Trophoblast cell (in vitro differentiated cells and primary cell): ENCODE data around the gene SHISA4.

Source experiments
- DNase-seq, 2 donors: peaks; one replicate each; pipeline ENCODE4 v3.0.0-alpha.2; 2016
- H2AFZ ChIP-seq: 2 replicates; pipeline ENCODE4 v1.6.1; 2013; ENCODE audit warnings: low read length, moderate library complexity, mild to moderate bottlenecking; ENCODE audit not compliant: insufficient read depth, poor library complexity
- H2AK5ac ChIP-seq: 2 replicates; pipeline ENCODE4 v1.6.1; 2013; ENCODE audit warnings: mild to moderate bottlenecking, low read length
- H2BK120ac ChIP-seq: 2 replicates; pipeline ENCODE4 v1.6.1; 2013; ENCODE audit warnings: low read length, mild to moderate bottlenecking, moderate library complexity; ENCODE audit not compliant: insufficient read depth, poor library complexity
- H2BK12ac ChIP-seq: 2 replicates; pipeline ENCODE4 v1.6.1; 2013; ENCODE audit warnings: mild to moderate bottlenecking, low read length, moderate library complexity
- H2BK5ac ChIP-seq: 2 replicates; pipeline ENCODE4 v1.6.1; 2013; ENCODE audit warnings: low read length, low read depth, moderate library complexity, mild to moderate bottlenecking; ENCODE audit not compliant: poor library complexity
- H3K14ac ChIP-seq: 2 replicates; pipeline ENCODE4 v1.6.1; 2013; ENCODE audit warnings: mild to moderate bottlenecking, low read length
- H3K18ac ChIP-seq: 2 replicates; pipeline ENCODE4 v1.6.1; 2013; ENCODE audit warnings: mild to moderate bottlenecking, low read length
- H3K23ac ChIP-seq: 2 replicates; pipeline ENCODE4 v1.6.1; 2013; ENCODE audit warnings: low read length
- H3K27ac ChIP-seq: 2 replicates; pipeline ENCODE4 v1.5.1; 2013; ENCODE audit warnings: low read depth, mild to moderate bottlenecking, inconsistent platforms, low read length, moderate library complexity
- H3K27me3 ChIP-seq: 2 replicates; pipeline ENCODE4 v1.6.1; 2013; ENCODE audit warnings: inconsistent platforms, mild to moderate bottlenecking, low read length, moderate library complexity; ENCODE audit not compliant: insufficient read depth
- H3K36me3 ChIP-seq, 2 experiments: 1 replicate in 1 of 2; 2 replicates in 1 of 2; pipeline ENCODE4 v1.6.1; 2013; ENCODE audit warnings: low read length in 2 of 2, mild to moderate bottlenecking in 2 of 2, moderate library complexity in 1 of 2; ENCODE audit not compliant: insufficient read depth in 2 of 2, control insufficient read depth in 1 of 2
- H3K4ac ChIP-seq: 2 replicates; pipeline ENCODE4 v1.6.1; 2013; ENCODE audit warnings: low read depth, mild to moderate bottlenecking, low read length, moderate library complexity
- H3K4me1 ChIP-seq, 2 experiments: 1 replicate in 1 of 2; 2 replicates in 1 of 2; pipeline ENCODE4 v1.6.1; 2013; ENCODE audit warnings: low read length in 2 of 2, mild to moderate bottlenecking in 2 of 2, moderate library complexity in 1 of 2; ENCODE audit not compliant: insufficient read depth in 2 of 2, control insufficient read depth in 1 of 2
- H3K4me2 ChIP-seq: 2 replicates; pipeline ENCODE4 v1.6.1; 2013; ENCODE audit warnings: inconsistent platforms, mild to moderate bottlenecking, low read length, moderate library complexity
- H3K4me3 ChIP-seq: 2 replicates; pipeline ENCODE4 v1.5.1; 2013; ENCODE audit warnings: mild to moderate bottlenecking, low read depth, low read length, inconsistent platforms
- H3K79me1 ChIP-seq: one replicate; pipeline ENCODE4 v1.6.1; 2013; ENCODE audit warnings: low read length
- H3K79me2 ChIP-seq: 2 replicates; pipeline ENCODE4 v1.6.1; 2013; ENCODE audit warnings: low read length, mild to moderate bottlenecking; ENCODE audit not compliant: control insufficient read depth, insufficient read depth, poor library complexity
- H3K9ac ChIP-seq: 2 replicates; pipeline ENCODE4 v1.6.1; 2013; ENCODE audit warnings: mild to moderate bottlenecking, low read length
- H3K9me3 ChIP-seq: 2 replicates; pipeline ENCODE4 v1.6.1; 2013; ENCODE audit warnings: low read depth, mild to moderate bottlenecking, control low read depth, inconsistent platforms, low read length; ENCODE audit not compliant: insufficient read depth
- H4K12ac ChIP-seq: 2 replicates; pipeline ENCODE4 v1.6.1; 2013; ENCODE audit warnings: low read depth, mild to moderate bottlenecking, low read length, moderate library complexity
- H4K8ac ChIP-seq: 2 replicates; pipeline ENCODE4 v1.6.1; 2013; ENCODE audit warnings: low read depth, mild to moderate bottlenecking, low read length, moderate library complexity
- H4K91ac ChIP-seq: one replicate; pipeline ENCODE4 v1.6.1; 2013; ENCODE audit warnings: low read depth, mild to moderate bottlenecking, low read length, moderate library complexity
- WGBS: extraction: QIAGEN DNeasy Blood & Tissue Kit; methylation state at CpG from one replicate; pipeline ENCODE4 v1.1.7; 2013; ENCODE audit warnings: missing lambda C conversion rate; ENCODE audit not compliant: insufficient read length, insufficient coverage; ENCODE audit errors: extremely low coverage; 5-methylcytosine and 5-hydroxymethylcytosine counted together

Gene SHISA4

GRCh38 chr1:201884425-201884824 lies 4.3 kb upstream of the SHISA4 start:
- no peak overlapping the region for H3K9ac ChIP-seq
- H3K9me3 ChIP-seq = no peaks in the 10 kb centered on the region
- no peaks in the 10 kb centered on the region for H3K36me3 ChIP-seq
- no CpG with 5 or more reads among the region's 1 CpG for WGBS
- peaks cover 5% of the 10 kb centered on the region for H3K79me2 ChIP-seq
- H3K4ac ChIP-seq = no peak overlapping the region
- H3K23ac ChIP-seq = no peak overlapping the region
- peak overlapping the region; percentile 6 for H2BK5ac ChIP-seq
- H2AK5ac ChIP-seq = peak overlapping the region; percentile 72
- peak overlapping the region; percentile 56 for H4K8ac ChIP-seq
- H4K91ac ChIP-seq = peak overlapping the region; percentile 76
- H3K27me3 ChIP-seq = peaks cover 3% of the 10 kb centered on the region
- no peak overlapping the region for H3K4me3 ChIP-seq
- H3K14ac ChIP-seq = peak overlapping the region; percentile 63
- peak overlapping the region; percentile 10 for H2BK120ac ChIP-seq
- no peak overlapping the region for H3K4me2 ChIP-seq
- no peak overlapping the region for H3K27ac ChIP-seq
- H2AFZ ChIP-seq = peak overlapping the region; percentile 27
- H2BK12ac ChIP-seq = peak overlapping the region; percentile 71
- peaks cover 13% of the 10 kb centered on the region for H3K79me1 ChIP-seq
- DNase-seq = no peak
- no peak overlapping the region for H4K12ac ChIP-seq
- peak overlapping the region; percentile 9 for H3K18ac ChIP-seq
- peaks cover 40 to 43% of the 10 kb centered on the region in 2 experiments for H3K4me1 ChIP-seq

- Histone ChIP-seq H4K12ac (no peak overlapping the region), H3K27me3 (peaks cover 5% of the 10 kb centered on the region), H2AK5ac (no peak overlapping the region), H3K4me2 (no peak overlapping the region), H3K4ac (no peak overlapping the region), H4K8ac (peak overlapping the region; percentile 51), H3K79me2 (peaks cover 5% of the 10 kb centered on the region), H4K91ac (peak overlapping the region; percentile 51), H2BK5ac (peak overlapping the region; percentile 32), H3K79me1 (peaks cover 13% of the 10 kb centered on the region), H3K14ac (peak overlapping the region; percentile 59), H2BK12ac (peak overlapping the region; percentile 41), H3K23ac (no peak overlapping the region), H3K4me1 (peaks cover 40 to 43% of the 10 kb centered on the region in 2 experiments), H3K9me3 (no peaks in the 10 kb centered on the region), H3K36me3 (no peaks in the 10 kb centered on the region), H2AFZ (no peak overlapping the region), H2BK120ac (peak overlapping the region; percentile 81), H3K27ac (peak overlapping the region; percentile 71), H3K18ac (no peak overlapping the region), H3K4me3 (no peak overlapping the region), H3K9ac (no peak overlapping the region)
- peak; percentile 69 to 72 for DNase-seq
- no CpG with 5 or more reads among the region's 6 CpGs for WGBS
Measured at GRCh38 chr1:201885531-201886075, 3.1 kb upstream of the SHISA4 start.

GRCh38 chr1:201886103-201886885 lies 2.4 kb upstream of the SHISA4 start:
- Histone ChIP-seq H2BK12ac (no peak overlapping the region), H3K14ac (no peak overlapping the region), H3K27me3 (peaks cover 5% of the 10 kb centered on the region), H2BK5ac (no peak overlapping the region), H3K79me2 (peaks cover 5% of the 10 kb centered on the region), H3K4me1 (peaks cover 36 to 42% of the 10 kb centered on the region in 2 experiments), H2AFZ (no peak overlapping the region), H2AK5ac (no peak overlapping the region), H3K9ac (no peak overlapping the region), H3K23ac (no peak overlapping the region), H2BK120ac (peak overlapping the region; percentile 81), H3K4ac (no peak overlapping the region), H3K27ac (peak overlapping the region; percentile 71), H4K8ac (no peak overlapping the region), H3K4me2 (no peak overlapping the region), H3K36me3 (peaks cover 0 to 2% of the 10 kb centered on the region in 2 experiments), H4K91ac (peak overlapping the region; percentile 51), H3K18ac (no peak overlapping the region), H3K9me3 (no peaks in the 10 kb centered on the region), H3K4me3 (no peak overlapping the region), H4K12ac (no peak overlapping the region), H3K79me1 (peaks cover 13% of the 10 kb centered on the region)
- DNase-seq = peak; percentile 42 to 43
- no CpG with 5 or more reads among the region's 9 CpGs for WGBS

GRCh38 chr1:201887116-201887866 lies 1.4 kb upstream of the SHISA4 start:
- H3K4me3 ChIP-seq = no peak overlapping the region
- H3K4me2 ChIP-seq = no peak overlapping the region
- no peak overlapping the region for H2AFZ ChIP-seq
- no peak overlapping the region for H4K91ac ChIP-seq
- no peak overlapping the region for H3K9ac ChIP-seq
- no peak overlapping the region for H4K12ac ChIP-seq
- no peaks in the 10 kb centered on the region for H3K9me3 ChIP-seq
- no peak overlapping the region for H2BK5ac ChIP-seq
- peaks cover 2% of the 10 kb centered on the region in 2 experiments for H3K36me3 ChIP-seq
- peaks cover 5% of the 10 kb centered on the region for H3K27me3 ChIP-seq
- no peak overlapping the region for H3K14ac ChIP-seq
- peaks cover 13% of the 10 kb centered on the region for H3K79me1 ChIP-seq
- no peak overlapping the region for H2BK120ac ChIP-seq
- H3K79me2 ChIP-seq = peaks cover 5% of the 10 kb centered on the region
- no peak overlapping the region for H3K4ac ChIP-seq
- H3K23ac ChIP-seq = no peak overlapping the region
- DNase-seq = no peak
- no peak overlapping the region for H2BK12ac ChIP-seq
- no peak overlapping the region for H3K27ac ChIP-seq
- H3K4me1 ChIP-seq = peaks cover 32 to 39% of the 10 kb centered on the region in 2 experiments
- H3K18ac ChIP-seq = no peak overlapping the region
- no peak overlapping the region for H4K8ac ChIP-seq
- WGBS = no CpG with 5 or more reads among the region's 5 CpGs
- H2AK5ac ChIP-seq = no peak overlapping the region
